ENCODE measurements around the gene BAG5.

GRCh38 chr14:103574707-103575285 is 12.3 kb upstream of the BAG5 start:
- TF ChIP-seq CTCF (IDR thresholded peaks at IDR 0.05), result no peak
- TF ChIP-seq REST (IDR thresholded peaks at IDR 0.05; ENCODE audit: insufficient read depth in 1 of 2, low read depth in 2 of 2, low read length in 1 of 2), result no peak
- TF ChIP-seq POLR2AphosphoS5 (IDR thresholded peaks at IDR 0.05; ENCODE audit: low read depth, low read length), result no peak
- no peak for TF ChIP-seq SIN3A (IDR thresholded peaks at IDR 0.05; ENCODE audit: borderline replicate concordance, insufficient read depth, low read depth, low read length)
